MM.1S (cell line): ENCODE results near the gene ZBTB6.
A peak's percentile ranks its signal among the peaks of the same experiment; 100 is the strongest.

Experiments
- DNase-seq: peaks from one replicate; pipeline ENCODE4 v3.0.0-alpha.2; 2015
- H2AFZ ChIP-seq: fragments of 300-600 bp; sonication (generic); 2 replicates; pipeline ENCODE4 v1.6.0; 2016; ENCODE audit warnings: antibody characterized with exemption, low read length
- H3F3A ChIP-seq: fragments of 300-600 bp; sonication (generic); 2 replicates; pipeline ENCODE4 v1.6.1; 2016; ENCODE audit warnings: mild to moderate bottlenecking, antibody characterized with exemption, low read length, moderate library complexity, mixed read lengths; ENCODE audit not compliant: insufficient read depth
- H3K27ac ChIP-seq: fragments of 300-600 bp; sonication (generic); 2 replicates; pipeline ENCODE4 v1.5.1; 2016; ENCODE audit warnings: mild to moderate bottlenecking, low read length
- H3K27me3 ChIP-seq: fragments of 300-600 bp; sonication (generic); replicated peaks from 2 replicates; pipeline ENCODE4 v1.6.0; 2016; ENCODE audit warnings: low read length; ENCODE audit not compliant: insufficient read depth
- H3K36me3 ChIP-seq: fragments of 300-600 bp; sonication (generic); replicated peaks from 2 replicates; pipeline ENCODE4 v1.6.1; 2016; ENCODE audit warnings: mild to moderate bottlenecking, low read length, mixed read lengths; ENCODE audit not compliant: insufficient read depth
- H3K4me1 ChIP-seq: fragments of 300-600 bp; sonication (generic); 2 replicates; pipeline ENCODE4 v1.6.1; 2016; ENCODE audit warnings: low read length, mixed read lengths
- H3K4me2 ChIP-seq: fragments of 300-600 bp; sonication (generic); 2 replicates; pipeline ENCODE4 v1.6.0; 2016; ENCODE audit warnings: low read depth, low read length
- H3K4me3 ChIP-seq: fragments of 300-600 bp; sonication (generic); 2 replicates; pipeline ENCODE4 v1.5.1; 2016; ENCODE audit warnings: low read length, mixed read lengths
- H3K79me2 ChIP-seq: fragments of 300-600 bp; sonication (generic); 2 replicates; pipeline ENCODE4 v1.6.1; 2016; ENCODE audit warnings: mixed run types, low read length, mixed read lengths
- H3K9ac ChIP-seq: fragments of 300-600 bp; sonication (generic); 2 replicates; pipeline ENCODE4 v1.6.1; 2016; ENCODE audit warnings: low read length, mixed read lengths
- H3K9me2 ChIP-seq: fragments of 300-600 bp; sonication (generic); replicated peaks from 2 replicates; pipeline ENCODE4 v1.6.1; 2016; ENCODE audit warnings: mild to moderate bottlenecking, low read length, mixed read lengths; ENCODE audit not compliant: insufficient read depth
- H3K9me3 ChIP-seq: fragments of 300-600 bp; sonication (generic); replicated peaks from 2 replicates; pipeline ENCODE4 v1.6.1; 2016; ENCODE audit warnings: mild to moderate bottlenecking, low read length, mixed read lengths; ENCODE audit not compliant: insufficient read depth
- H4K20me1 ChIP-seq: fragments of 300-600 bp; sonication (generic); 2 replicates; pipeline ENCODE4 v1.6.1; 2016; ENCODE audit warnings: mild to moderate bottlenecking, low read length, moderate library complexity, mixed read lengths; ENCODE audit not compliant: insufficient read depth
- CTCF ChIP-seq: fragments of 300-600 bp; sonication (generic); IDR thresholded peaks from 2 replicates; pipeline ENCODE4 v1.5.1; 2016; ENCODE audit warnings: antibody characterized with exemption, low read length, mixed read lengths
- EZH2 ChIP-seq: fragments of 300-600 bp; sonication (generic); optimal IDR thresholded peaks from 2 replicates; pipeline ENCODE3; 2017; ENCODE audit warnings: low read depth, mild to moderate bottlenecking, antibody characterized with exemption, low read length, mixed read lengths
- EZH2phosphoT487 ChIP-seq: fragments of 300-600 bp; sonication (generic); IDR thresholded peaks from 2 replicates; pipeline ENCODE4 v1.6.1; 2018; ENCODE audit warnings: antibody characterized with exemption, low read length

The ZBTB6 gene

GRCh38 chr9:122936464-122936863 is 23.3 kb upstream of the ZBTB6 start:
- H3K9ac ChIP-seq, result no peak overlapping the region
- H3F3A ChIP-seq, result peaks cover 12% of the 10 kb centered on the region; the same call in 1 of the 2 replicates
- no peaks in the 10 kb centered on the region for H3K9me2 ChIP-seq
- H3K4me3 ChIP-seq, result no peak overlapping the region
- H3K27me3 ChIP-seq, result no peaks in the 10 kb centered on the region
- H3K79me2 ChIP-seq, result peaks cover 44% of the 10 kb centered on the region
- DNase-seq, result no peak
- H3K27ac ChIP-seq, result no peak overlapping the region
- H4K20me1 ChIP-seq, result no peaks in the 10 kb centered on the region
- TF ChIP-seq EZH2, result no peak
- no peaks in the 10 kb centered on the region for H3K36me3 ChIP-seq
- no peaks in the 10 kb centered on the region for H3K9me3 ChIP-seq
- no peak overlapping the region for H2AFZ ChIP-seq
- H3K4me2 ChIP-seq, result no peak overlapping the region
- H3K4me1 ChIP-seq, result peaks cover 6% of the 10 kb centered on the region; the same call in 1 of the 2 replicates

- Histone ChIP-seq H3K4me2 (peak within 1 kb of the TSS; percentile 57), H3K9ac (peak within 1 kb of the TSS; percentile 77), H3K9me3 (no peaks in the 10 kb centered on the region), H3K27ac (peak within 1 kb of the TSS; percentile 49; the same call in 1 of the 2 replicates), H3K36me3 (no peaks in the 10 kb centered on the region), H3K79me2 (peaks cover 73% of the 10 kb centered on the region), H3K4me1 (peaks cover 8% of the 10 kb centered on the region; the same call in 1 of the 2 replicates), H3K27me3 (no peaks in the 10 kb centered on the region), H4K20me1 (no peaks in the 10 kb centered on the region), H3F3A (0 out of 2 replicates have a peak, but pooled peaks cover 10% of the 10 kb centered on the region), H2AFZ (peak within 1 kb of the TSS; percentile 89), H3K4me3 (peak within 1 kb of the TSS; percentile 85), H3K9me2 (no peaks in the 10 kb centered on the region)
- TF ChIP-seq EZH2 (no peak), CTCF (no peak), EZH2phosphoT487 (no peak)
- peak; percentile 96 for DNase-seq
Observed at GRCh38 chr9:122931226-122932121, 18.4 kb upstream of the ZBTB6 start, which contains the start of gene ZBTB26. ZBTB26 (minus strand) TSS chr9:122931512; CDS start chr9:122919934, 11,578 bp downstream.

- Histone ChIP-seq H4K20me1 (no peaks in the 10 kb centered on the region), H3K4me3 (peak overlapping the region; percentile 85), H3K9ac (peak overlapping the region; percentile 77), H3F3A (0 out of 2 replicates have a peak, but pooled peaks cover 10% of the 10 kb centered on the region), H3K79me2 (peaks cover 65% of the 10 kb centered on the region), H3K27me3 (no peaks in the 10 kb centered on the region), H3K36me3 (no peaks in the 10 kb centered on the region), H3K4me2 (peak overlapping the region; percentile 57), H3K27ac (peak overlapping the region; percentile 43; the same call in 1 of the 2 replicates), H2AFZ (peak overlapping the region; percentile 89), H3K4me1 (peaks cover 8% of the 10 kb centered on the region; the same call in 1 of the 2 replicates), H3K9me3 (no peaks in the 10 kb centered on the region), H3K9me2 (no peaks in the 10 kb centered on the region)
- no peak for TF ChIP-seq EZH2
- DNase-seq, result peak; percentile 46
Observed at GRCh38 chr9:122930541-122931225, 17.6 kb upstream of the ZBTB6 start.

- Histone ChIP-seq H3K27me3 (no peaks in the 10 kb centered on the region), H3K79me2 (peaks cover 63% of the 10 kb centered on the region), H3K4me3 (no peak overlapping the region), H3K9ac (no peak overlapping the region), H2AFZ (no peak overlapping the region), H4K20me1 (no peaks in the 10 kb centered on the region), H3F3A (0 out of 2 replicates have a peak, but pooled peaks cover 10% of the 10 kb centered on the region), H3K36me3 (no peaks in the 10 kb centered on the region), H3K9me2 (no peaks in the 10 kb centered on the region), H3K4me1 (peaks cover 8% of the 10 kb centered on the region; the same call in 1 of the 2 replicates), H3K4me2 (peak overlapping the region; percentile 57; the same call in 1 of the 2 replicates), H3K27ac (no peak overlapping the region), H3K9me3 (no peaks in the 10 kb centered on the region)
- no peak for TF ChIP-seq EZH2phosphoT487
- no peak for TF ChIP-seq CTCF
- TF ChIP-seq EZH2, result no peak
- no peak for DNase-seq
Observed at GRCh38 chr9:122929796-122930354, 16.8 kb upstream of the ZBTB6 start.
